DOHH2 (cell line): ENCODE measurements around the gene AFDN.

Experiments
- H3F3A ChIP-seq: fragments of 200-600 bp; sonication (generic), shearing (Covaris generic); 2 replicates; pipeline ENCODE4 v1.6.0; 2016; ENCODE audit warnings: antibody characterized with exemption, mild to moderate bottlenecking; ENCODE audit not compliant: control insufficient read depth, insufficient read depth
- H3K27ac ChIP-seq: fragments of 200-600 bp; sonication (generic); 2 replicates; pipeline ENCODE4 v1.5.1; 2014; ENCODE audit warnings: low read depth, mild to moderate bottlenecking, low read length, moderate library complexity
- H3K27me3 ChIP-seq: fragments of 200-600 bp; sonication (generic); 2 replicates; pipeline ENCODE4 v1.6.1; 2014; ENCODE audit warnings: mild to moderate bottlenecking, low read length, mixed read lengths; ENCODE audit not compliant: control insufficient read depth
- H3K36me3 ChIP-seq: fragments of 200-600 bp; sonication (generic); 2 replicates; pipeline ENCODE4 v1.6.1; 2014; ENCODE audit warnings: mild to moderate bottlenecking, low read length, moderate library complexity, mixed read lengths; ENCODE audit not compliant: control insufficient read depth
- H3K4me1 ChIP-seq: fragments of 200-600 bp; sonication (generic); 2 replicates; pipeline ENCODE4 v1.6.1; 2014; ENCODE audit warnings: mild to moderate bottlenecking, low read length, mixed read lengths; ENCODE audit not compliant: control insufficient read depth
- H3K4me2 ChIP-seq: fragments of 200-600 bp; sonication (generic); 2 replicates; pipeline ENCODE4 v1.6.0; 2014; ENCODE audit warnings: mild to moderate bottlenecking, low read length, moderate library complexity
- H3K4me3 ChIP-seq: fragments of 200-600 bp; sonication (generic); 2 replicates; pipeline ENCODE4 v1.5.1; 2014; ENCODE audit warnings: mild to moderate bottlenecking, low read length, mixed read lengths
- H3K79me2 ChIP-seq: fragments of 200-600 bp; sonication (generic); 2 replicates; pipeline ENCODE4 v1.6.1; 2014; ENCODE audit warnings: mild to moderate bottlenecking, low read length, mixed read lengths; ENCODE audit not compliant: control insufficient read depth
- H3K9me2 ChIP-seq: fragments of 200-600 bp; sonication (generic); replicated peaks from 2 replicates; pipeline ENCODE4 v1.6.1; 2014; ENCODE audit warnings: mild to moderate bottlenecking, low read length, mixed read lengths; ENCODE audit not compliant: control insufficient read depth
- H3K9me3 ChIP-seq: fragments of 200-600 bp; sonication (generic); 2 replicates; pipeline ENCODE4 v1.6.1; 2014; ENCODE audit warnings: antibody characterized with exemption, low read length, mixed read lengths; ENCODE audit not compliant: control insufficient read depth, insufficient read depth
- H4K20me1 ChIP-seq: fragments of 200-600 bp; sonication (generic); 2 replicates; pipeline ENCODE4 v1.6.0; 2014; ENCODE audit warnings: low read depth, mild to moderate bottlenecking, antibody characterized with exemption, low read length, moderate library complexity; ENCODE audit not compliant: control insufficient read depth, insufficient read depth
- CTCF ChIP-seq: fragments of 200-600 bp; sonication (generic); IDR thresholded peaks from one replicate; pipeline ENCODE4 v1.5.1; 2014; ENCODE audit warnings: antibody characterized with exemption, mild to moderate bottlenecking, low read depth, low read length; ENCODE audit not compliant: poor library complexity, severe bottlenecking
- EZH2phosphoT487 ChIP-seq: fragments of 200-600 bp; sonication (generic); IDR thresholded peaks from 2 replicates; pipeline ENCODE4 v1.6.1; 2017; ENCODE audit warnings: borderline replicate concordance, mild to moderate bottlenecking, antibody characterized with exemption, low read length, moderate library complexity, mixed read lengths

Gene AFDN

GRCh38 chr6:167858842-167859664, 32.3 kb downstream of the AFDN start:
- Histone ChIP-seq H3K4me3 (no peak overlapping the region), H3K79me2 (peaks cover 64% of the 10 kb centered on the region), H3K27me3 (no peaks in the 10 kb centered on the region), H3K4me1 (peaks cover 27% of the 10 kb centered on the region), H3K36me3 (no peaks in the 10 kb centered on the region), H3F3A (no peaks in the 10 kb centered on the region), H3K9me3 (no peaks in the 10 kb centered on the region), H3K4me2 (no peak overlapping the region), H4K20me1 (no peaks in the 10 kb centered on the region), H3K27ac (no peak overlapping the region), H3K9me2 (no peaks in the 10 kb centered on the region)
- TF ChIP-seq CTCF, result no peak
- no peak for TF ChIP-seq EZH2phosphoT487

GRCh38 chr6:167860550-167861226, 34.0 kb downstream of the AFDN start:
- Histone ChIP-seq H3K4me1 (peaks cover 27% of the 10 kb centered on the region), H3K27ac (peak overlapping the region; percentile 44), H3F3A (no peaks in the 10 kb centered on the region), H3K9me2 (no peaks in the 10 kb centered on the region), H3K9me3 (no peaks in the 10 kb centered on the region), H4K20me1 (no peaks in the 10 kb centered on the region), H3K4me2 (peak overlapping the region; percentile 60), H3K36me3 (no peaks in the 10 kb centered on the region), H3K27me3 (no peaks in the 10 kb centered on the region), H3K79me2 (peaks cover 54% of the 10 kb centered on the region), H3K4me3 (peak overlapping the region; percentile 41)
- no peak for TF ChIP-seq EZH2phosphoT487
- TF ChIP-seq CTCF, result no peak

- Histone ChIP-seq H3K4me3 (no peak overlapping the region), H3K9me2 (no peaks in the 10 kb centered on the region), H3K4me2 (peak overlapping the region; percentile 60; the same call in 1 of the 2 replicates), H3K27ac (no peak overlapping the region), H3F3A (no peaks in the 10 kb centered on the region), H4K20me1 (no peaks in the 10 kb centered on the region), H3K4me1 (peaks cover 27% of the 10 kb centered on the region), H3K27me3 (no peaks in the 10 kb centered on the region), H3K36me3 (no peaks in the 10 kb centered on the region), H3K79me2 (peaks cover 48% of the 10 kb centered on the region), H3K9me3 (no peaks in the 10 kb centered on the region)
- TF ChIP-seq CTCF, result no peak
- no peak for TF ChIP-seq EZH2phosphoT487
These were observed 34.7 kb downstream of the AFDN start for GRCh38 chr6:167861424-167861823.
